H1 (cell line): ENCODE measurements around the gene MEX3D. TPM values are rescaled to one million over a fixed set of nuclear protein-coding genes. Genes with fewer than 3 reads are reported as not detected.

Experiments
- polyA plus RNA-seq, 7 experiments: library from polyadenylated mRNA; depleted of rRNA in 3 of 7; stranded (reverse) in 5 of 7; unstranded in 2 of 7; fragments of >200 nt in 5 of 7; fragments of 200-250 nt in 2 of 7; gene quantifications; 1 replicate in 5 of 7; 2 replicates in 1 of 7; 4 replicates in 1 of 7; pipeline versions ENCODE4 v1.2.1 to v1.2.3, GENCODE V29; 2011 to 2013; ENCODE audit warnings: missing spikeins in 2 of 7, mixed read lengths in 2 of 7
- small RNA-seq: library from polyadenylated mRNA; stranded (forward); fragments of <200 nt; extraction: miRNeasy Mini kit (QIAGEN cat#:217004); gene quantifications from one replicate; pipeline ENCODE3, GENCODE V24; 2013; ENCODE audit not compliant: insufficient read depth
- total RNA-seq: library from RNA; stranded (reverse); fragmentation: NEBNext Ultra II Directional; extraction: Animal tissue kit (Norgen Biotek cat#: 25700); gene quantifications from 2 replicates; pipeline ENCODE4 v1.2.1, GENCODE V29; 2021

The MEX3D gene
- total and polyA plus RNA-seq, 2 of the 8 experiments (the other 6 are each of a cell fraction or from before 2014, with no cell fraction given): 20.8 to 78.8 TPM

Small RNA genes lying within 50 kb of the gene (small RNA-seq; reads per million reads assigned to genes)
- gene AC005943.2 (not detected), gene RN7SL477P (not detected), gene RNU6-1223P (not detected)

Other genes with a start within 250 kb of the MEX3D start
- 78.1 and 92.7 TPM in 2 replicates for gene NDUFS7, start 184.4 kb downstream of the MEX3D start, total RNA-seq
- 309 and 372 TPM in 2 replicates for gene NDUFS7, start 184.4 kb downstream of the MEX3D start, polyA plus RNA-seq (2011; rRNA removed)
- gene GAMT, start 166.8 kb downstream of the MEX3D start, total RNA-seq: 17.2 TPM in 2 replicates
- gene GAMT, start 166.8 kb downstream of the MEX3D start, polyA plus RNA-seq (2011; rRNA removed): 35.6 and 45.3 TPM in 2 replicates
- gene DAZAP1, start 160.7 kb downstream of the MEX3D start, total RNA-seq: 341 and 343 TPM in 2 replicates
- 79.6 and 139 TPM in 2 replicates for gene DAZAP1, start 160.7 kb downstream of the MEX3D start, polyA plus RNA-seq (2011; rRNA removed)
- 1,562 and 1,589 TPM in 2 replicates for gene RPS15, start 129.9 kb downstream of the MEX3D start, total RNA-seq
- 3,890 and 4,770 TPM in 2 replicates for gene RPS15, start 129.9 kb downstream of the MEX3D start, polyA plus RNA-seq (2011; rRNA removed)
- 3.7 and 4.1 TPM in 2 replicates for gene APC2, start 118.2 kb downstream of the MEX3D start, total RNA-seq
- gene APC2, start 118.2 kb downstream of the MEX3D start, polyA plus RNA-seq (2011; rRNA removed): 1.3 and 3.3 TPM in 2 replicates
- gene C19orf25, start 89.1 kb downstream of the MEX3D start, total RNA-seq: 41.3 and 41.4 TPM in 2 replicates
- 67.4 and 92.2 TPM in 2 replicates for gene C19orf25, start 89.1 kb downstream of the MEX3D start, polyA plus RNA-seq (2011; rRNA removed)
- gene PCSK4, start 78.0 kb downstream of the MEX3D start, total RNA-seq: 9.7 and 9.8 TPM in 2 replicates
- gene PCSK4, start 78.0 kb downstream of the MEX3D start, polyA plus RNA-seq (2011; rRNA removed): 10.7 and 18.3 TPM in 2 replicates
- 12.6 and 13.4 TPM in 2 replicates for gene REEP6, start 77.1 kb downstream of the MEX3D start, total RNA-seq
- 20.7 and 31.4 TPM in 2 replicates for gene REEP6, start 77.1 kb downstream of the MEX3D start, polyA plus RNA-seq (2011; rRNA removed)
- gene ADAMTSL5, start 55.3 kb downstream of the MEX3D start, total RNA-seq: 0.99 and 1.4 TPM in 2 replicates
- 0.82 and 2.6 TPM in 2 replicates for gene ADAMTSL5, start 55.3 kb downstream of the MEX3D start, polyA plus RNA-seq (2011; rRNA removed)
- 0.43 and 1.2 TPM in 2 replicates for gene PLK5, start 44.2 kb downstream of the MEX3D start, total RNA-seq
- 0.45 and 0.82 TPM in 2 replicates for gene PLK5, start 44.2 kb downstream of the MEX3D start, polyA plus RNA-seq (2011; rRNA removed)
- 110 and 115 TPM in 2 replicates for gene MBD3, start 24.5 kb upstream of the MEX3D start, total RNA-seq
- gene MBD3, start 24.5 kb upstream of the MEX3D start, polyA plus RNA-seq (2011; rRNA removed): 88.2 and 113 TPM in 2 replicates
- 162 and 179 TPM in 2 replicates for gene UQCR11, start 37.1 kb upstream of the MEX3D start, total RNA-seq
- 171 and 209 TPM in 2 replicates for gene UQCR11, start 37.1 kb upstream of the MEX3D start, polyA plus RNA-seq (2011; rRNA removed)
- 340 and 348 TPM in 2 replicates for gene TCF3, start 84.3 kb upstream of the MEX3D start, total RNA-seq
- 241 and 471 TPM in 2 replicates for gene TCF3, start 84.3 kb upstream of the MEX3D start, polyA plus RNA-seq (2011; rRNA removed)
- gene ONECUT3, start 185.2 kb upstream of the MEX3D start, total RNA-seq: not detected in 2 replicates
- not detected in 2 replicates for gene ONECUT3, start 185.2 kb upstream of the MEX3D start, polyA plus RNA-seq (2011; rRNA removed)
- 2.9 and 4.1 TPM in 2 replicates for gene ATP8B3, start 244.0 kb upstream of the MEX3D start, total RNA-seq
- 9.3 and 10.0 TPM in 2 replicates for gene ATP8B3, start 244.0 kb upstream of the MEX3D start, polyA plus RNA-seq (2011; rRNA removed)